Measurements from ENCODE around the gene IMPDH1.

DNA sequence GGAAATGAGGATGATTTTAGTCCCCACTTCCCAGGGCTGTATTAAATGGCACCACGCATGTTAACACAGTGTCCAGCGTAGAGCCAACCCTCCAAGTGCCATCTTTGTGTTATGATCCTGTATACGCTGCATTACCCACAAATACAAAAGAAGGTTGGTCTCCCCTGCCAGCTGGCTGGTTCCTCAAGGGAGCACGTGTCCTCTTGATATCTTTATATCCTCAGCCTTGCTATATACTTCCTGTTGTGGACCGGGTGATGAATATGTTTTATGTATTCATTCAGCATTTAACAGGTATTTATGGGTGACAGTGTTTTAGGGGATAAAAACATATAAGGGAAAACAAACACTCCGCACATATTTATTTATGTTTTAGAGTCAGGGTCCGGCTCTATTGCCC lies 25.1 kb downstream of the IMPDH1 start:
- TF ChIP-seq, protein P1, sequence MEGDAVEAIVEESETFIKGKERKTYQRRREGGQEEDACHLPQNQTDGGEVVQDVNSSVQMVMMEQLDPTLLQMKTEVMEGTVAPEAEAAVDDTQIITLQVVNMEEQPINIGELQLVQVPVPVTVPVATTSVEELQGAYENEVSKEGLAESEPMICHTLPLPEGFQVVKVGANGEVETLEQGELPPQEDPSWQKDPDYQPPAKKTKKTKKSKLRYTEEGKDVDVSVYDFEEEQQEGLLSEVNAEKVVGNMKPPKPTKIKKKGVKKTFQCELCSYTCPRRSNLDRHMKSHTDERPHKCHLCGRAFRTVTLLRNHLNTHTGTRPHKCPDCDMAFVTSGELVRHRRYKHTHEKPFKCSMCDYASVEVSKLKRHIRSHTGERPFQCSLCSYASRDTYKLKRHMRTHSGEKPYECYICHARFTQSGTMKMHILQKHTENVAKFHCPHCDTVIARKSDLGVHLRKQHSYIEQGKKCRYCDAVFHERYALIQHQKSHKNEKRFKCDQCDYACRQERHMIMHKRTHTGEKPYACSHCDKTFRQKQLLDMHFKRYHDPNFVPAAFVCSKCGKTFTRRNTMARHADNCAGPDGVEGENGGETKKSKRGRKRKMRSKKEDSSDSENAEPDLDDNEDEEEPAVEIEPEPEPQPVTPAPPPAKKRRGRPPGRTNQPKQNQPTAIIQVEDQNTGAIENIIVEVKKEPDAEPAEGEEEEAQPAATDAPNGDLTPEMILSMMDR (IDR thresholded peaks at IDR 0.05) = no peak
- no peak for TF ChIP-seq POLR2A (IDR thresholded peaks at IDR 0.05)

Data from testis (tissue), 2 donors.